GM21786 (cell line): Measurements from ENCODE around the gene RIPPLY1.
"Not testable (repeated sequence)": the region's sequence is repeated elsewhere in the genome, so short reads cannot be mapped to it uniquely, and the experiment has no call there.

ENCODE experiments used
- ATAC-seq: cut with Tn5 transposase; IDR thresholded peaks from one replicate; pipeline ENCODE4 v1.9.1; 2021; ENCODE audit not compliant: unreplicated experiment

The RIPPLY1 gene

DNA sequence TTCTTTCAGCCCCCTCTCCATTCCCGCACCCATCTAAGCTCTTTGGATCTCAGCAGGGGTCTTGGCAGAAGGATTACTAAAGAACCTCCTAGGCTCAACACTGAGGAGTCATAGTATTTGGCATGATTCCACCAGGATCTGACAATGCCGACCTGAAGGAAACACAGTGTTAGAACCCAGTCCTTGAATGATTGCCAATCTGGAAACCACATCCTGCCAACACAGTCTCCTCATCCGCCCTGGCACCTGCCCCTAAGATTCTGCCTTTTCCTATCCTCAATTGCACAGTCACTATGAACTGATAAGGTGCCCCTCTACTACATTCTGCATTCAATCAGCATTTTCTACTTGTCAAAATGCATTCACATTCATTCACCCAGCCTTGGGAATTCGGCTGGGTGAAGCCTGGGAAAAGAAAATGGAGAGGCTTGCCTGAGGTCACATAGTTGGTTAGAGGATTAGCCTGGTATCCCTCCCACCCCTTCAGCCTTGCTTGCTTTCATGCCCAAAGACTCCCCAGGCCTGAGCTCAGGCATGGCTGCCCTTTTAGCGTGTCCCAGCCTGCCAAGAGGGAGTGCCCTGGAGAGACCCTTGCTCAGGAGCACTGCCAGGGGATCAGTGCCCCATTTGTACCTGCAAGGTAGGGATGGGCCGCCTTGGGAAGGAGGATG, 14.8 kb upstream of the RIPPLY1 start:
- no peak for ATAC-seq

DNA sequence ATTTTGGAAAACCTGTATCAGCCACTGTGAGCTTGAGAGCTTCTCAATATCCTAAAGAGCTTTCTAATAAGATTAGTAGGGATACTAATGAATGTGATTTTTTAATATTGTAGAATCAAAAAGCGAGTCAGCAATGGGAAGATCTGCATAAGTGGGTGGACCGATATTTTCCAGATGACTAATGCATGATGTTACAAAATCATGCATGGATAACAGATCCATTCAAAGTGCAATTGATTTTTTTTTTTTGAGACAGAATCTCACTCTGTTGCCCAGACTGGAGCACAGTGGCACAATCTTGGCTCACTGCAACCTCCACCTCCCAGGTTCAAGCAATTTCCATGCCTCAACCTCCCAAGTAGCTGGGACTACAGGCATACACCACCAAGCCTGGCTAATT, 9.7 kb upstream of the RIPPLY1 start:
- ATAC-seq: no peak

- ATAC-seq: no peak
Observed at GRCh38 chrX:106906361-106906760, 3.2 kb upstream of the RIPPLY1 start.

- no peak for ATAC-seq
Observed at GRCh38 chrX:106905064-106905708, 2.0 kb upstream of the RIPPLY1 start.

GRCh38 chrX:106903856-106904528, 851 bp upstream of the RIPPLY1 start:
- ATAC-seq: no peak

DNA sequence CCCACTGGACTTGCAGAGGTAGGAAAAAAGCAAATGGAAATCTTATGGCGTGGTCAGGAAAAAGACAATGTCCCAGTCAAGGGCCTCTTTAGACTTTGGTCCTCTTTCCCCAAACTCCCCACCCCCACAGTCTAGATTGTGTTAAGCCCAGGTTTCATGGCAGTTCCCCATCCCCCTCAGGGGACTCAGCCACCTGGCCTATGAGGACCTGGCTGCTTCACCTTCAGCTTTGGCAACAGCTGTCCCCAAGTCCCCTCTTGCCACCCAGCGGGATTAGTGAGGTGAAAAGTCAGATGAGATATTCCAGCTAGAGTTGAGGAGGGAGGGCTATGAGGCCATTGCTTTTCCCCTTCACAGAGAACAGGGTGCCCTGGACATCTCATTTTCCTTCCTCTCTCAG, 457 bp downstream of the RIPPLY1 start:
- no peak for ATAC-seq

DNA sequence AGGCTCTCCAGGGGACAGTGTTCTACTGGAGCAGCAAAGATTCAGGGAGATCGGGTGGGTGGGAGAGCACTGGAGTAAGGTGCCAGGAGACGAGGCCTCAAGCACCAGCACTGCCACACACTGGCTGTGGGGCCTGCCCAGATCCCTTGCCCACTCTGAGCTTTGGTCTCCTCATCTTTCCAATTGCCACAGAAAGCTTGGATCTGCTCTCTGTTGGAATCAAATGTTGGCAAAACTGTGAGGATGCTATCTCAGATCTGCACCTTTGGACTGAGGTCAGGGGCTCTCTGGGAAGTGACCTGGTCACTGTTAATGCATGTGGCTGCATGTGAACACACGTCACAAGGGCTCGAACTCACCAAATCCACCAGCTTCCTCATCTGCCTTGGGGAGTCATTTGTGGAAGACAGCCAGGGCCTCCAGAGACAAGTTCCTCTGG, 1.3 kb downstream of the RIPPLY1 start:
- ATAC-seq: no peak

- ATAC-seq: no peak
Observed at GRCh38 chrX:106901341-106901740, 1.8 kb downstream of the RIPPLY1 start.

DNA sequence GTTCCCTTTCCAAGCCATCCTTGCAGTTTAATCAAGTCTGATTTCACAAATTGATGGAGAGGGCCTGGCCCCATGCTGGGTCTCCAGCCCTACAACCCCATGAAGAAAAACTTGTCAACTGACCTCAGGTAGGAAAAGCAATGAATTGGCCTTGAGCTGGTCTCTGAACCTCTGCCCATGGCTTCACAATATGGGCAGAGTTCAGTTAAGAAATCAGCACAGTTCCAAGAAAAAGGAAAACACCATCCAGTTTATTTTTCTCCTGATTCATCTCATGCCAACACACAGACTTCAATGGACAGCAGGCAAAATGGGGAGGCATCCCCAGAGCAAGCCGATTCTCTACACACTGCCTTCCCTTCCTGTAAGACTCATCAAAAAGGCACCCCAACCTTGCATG, 3.3 kb downstream of the RIPPLY1 start:
- ATAC-seq: no peak

GRCh38 chrX:106899276-106899675, 3.9 kb downstream of the RIPPLY1 start:
- ATAC-seq: no peak

GRCh38 chrX:106898462-106898861, 4.7 kb downstream of the RIPPLY1 start:
- peak; percentile 51 for ATAC-seq

GRCh38 chrX:106897259-106897658, 5.9 kb downstream of the RIPPLY1 start:
- no peak for ATAC-seq

DNA sequence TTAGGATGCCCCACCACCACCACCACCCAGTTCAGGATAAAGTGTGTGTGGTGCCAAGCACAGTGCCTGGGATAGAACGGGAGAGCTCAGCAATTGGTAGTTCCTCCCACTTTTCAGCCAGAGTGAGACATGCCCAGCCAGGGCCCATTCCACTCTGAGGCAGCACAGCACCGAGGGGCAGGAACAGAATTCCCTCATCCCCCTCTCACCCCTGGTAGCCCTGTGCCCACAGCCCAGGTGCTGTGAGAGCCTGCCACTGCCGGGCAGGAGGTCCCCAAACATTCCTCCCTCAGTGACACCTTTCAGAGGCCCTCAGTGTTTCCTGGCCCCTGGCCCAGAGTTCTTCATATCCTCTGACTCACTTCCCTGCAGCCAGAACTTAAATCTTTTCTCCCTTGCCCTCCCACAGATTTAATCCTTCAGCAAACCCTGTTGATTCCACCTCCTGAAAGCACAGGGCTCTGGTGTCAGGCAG, 8.1 kb downstream of the RIPPLY1 start:
- no peak for ATAC-seq

DNA sequence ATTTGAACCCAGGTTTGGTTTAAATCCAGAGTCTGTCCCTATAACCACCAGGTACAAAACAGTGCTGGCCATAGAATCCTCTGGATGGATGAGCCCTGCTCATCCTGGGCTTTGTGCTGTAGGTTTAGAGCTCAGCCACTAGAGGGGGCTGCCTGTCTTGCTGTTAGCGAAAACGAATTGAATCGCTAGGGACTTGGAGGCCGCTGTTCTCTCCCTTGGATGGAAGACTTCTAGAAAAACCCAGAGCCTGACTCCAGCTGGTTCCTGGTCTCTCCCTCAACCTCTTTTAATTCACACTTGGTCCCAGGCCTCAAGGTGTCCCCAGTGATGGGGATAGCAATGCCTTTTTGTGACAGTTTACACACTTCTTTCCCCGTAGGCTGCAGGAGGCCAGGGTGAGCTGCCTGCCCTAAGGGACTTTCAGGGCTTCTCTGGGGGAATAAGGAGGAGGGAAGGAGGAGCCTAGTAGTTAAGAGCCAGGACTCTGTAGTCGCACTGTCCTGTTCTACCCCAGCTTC, 8.7 kb downstream of the RIPPLY1 start:
- peak; percentile 88 for ATAC-seq

GRCh38 chrX:106891762-106892460, 11.2 kb downstream of the RIPPLY1 start:
- no peak for ATAC-seq

DNA sequence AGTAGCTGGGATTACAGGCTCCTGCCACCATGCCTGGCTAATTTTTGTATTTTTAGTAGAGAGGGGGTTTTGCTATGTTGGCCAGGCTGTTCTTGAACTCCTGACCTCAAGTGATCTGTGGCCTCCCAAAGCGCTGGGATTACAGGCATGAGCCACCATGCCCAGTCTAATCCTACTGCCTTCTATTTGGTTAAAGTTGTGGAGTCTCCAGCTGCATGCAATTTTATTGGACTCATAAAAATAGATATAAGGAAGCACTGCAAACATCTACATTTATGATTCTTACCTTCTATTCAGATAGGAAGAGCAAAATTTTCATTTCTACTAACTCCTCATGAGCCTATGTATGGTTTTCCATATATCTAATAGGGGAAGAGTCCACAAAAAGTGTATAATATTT, 13.7 kb downstream of the RIPPLY1 start:
- no peak for ATAC-seq

- no peak for ATAC-seq
Observed at GRCh38 chrX:106875151-106875550, 28.0 kb downstream of the RIPPLY1 start.

DNA sequence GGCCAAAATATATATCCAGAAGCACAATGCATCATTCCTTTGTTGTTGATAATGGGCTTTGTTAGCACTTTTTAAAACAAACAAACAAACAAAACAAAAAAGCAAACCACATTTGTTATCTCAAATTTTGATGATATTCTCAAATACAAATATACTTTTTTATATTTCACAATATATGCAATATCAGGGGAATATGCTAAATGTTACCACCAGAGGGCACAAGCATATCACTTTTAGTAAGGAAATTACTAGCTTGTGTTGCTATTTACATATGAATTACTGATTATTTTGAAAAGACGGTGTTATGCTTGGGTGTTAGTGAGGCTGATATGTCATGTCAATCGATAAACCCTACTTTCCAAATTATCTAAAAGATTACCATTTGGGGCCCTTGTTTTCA, 29.1 kb downstream of the RIPPLY1 start:
- no peak for ATAC-seq

DNA sequence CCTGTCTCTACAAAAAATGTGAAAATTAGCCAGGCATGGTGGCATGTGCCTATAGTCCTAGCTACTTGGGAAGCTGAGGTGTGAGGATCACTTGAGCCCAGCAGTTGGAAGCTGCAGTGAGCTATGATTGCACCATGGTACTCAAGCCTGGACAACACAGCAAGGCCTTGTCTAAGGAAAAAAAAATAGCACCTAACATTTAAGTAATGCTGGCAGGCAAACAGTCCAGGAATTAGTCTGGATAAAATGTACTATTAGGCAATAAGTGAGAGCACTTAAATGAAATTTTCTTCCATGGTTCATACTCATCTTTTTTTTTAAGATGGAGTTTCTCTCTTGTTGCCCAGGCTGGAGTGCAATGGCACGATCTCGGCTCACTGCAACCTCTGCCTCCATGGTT, 30.3 kb downstream of the RIPPLY1 start:
- not testable (repeated sequence) for ATAC-seq

- no peak for ATAC-seq
Observed at GRCh38 chrX:106863697-106864096, 39.4 kb downstream of the RIPPLY1 start.

- peak; percentile 71 for ATAC-seq
Observed at GRCh38 chrX:106862972-106863688, 40.0 kb downstream of the RIPPLY1 start.
